GM18520 (cell line): ENCODE results near the gene CSF3R.

Experiments used
- ATAC-seq: cut with Tn5 transposase; IDR thresholded peaks from one replicate; pipeline ENCODE4 v1.9.1; 2021; ENCODE audit not compliant: unreplicated experiment

Gene CSF3R

GRCh38 chr1:36463463-36463802, 19.3 kb downstream of the CSF3R start:
- ATAC-seq = no peak

GRCh38 chr1:36458910-36459309, 23.8 kb downstream of the CSF3R start:
- ATAC-seq = no peak

- no peak for ATAC-seq
Measured at GRCh38 chr1:36457691-36458090, 25.0 kb downstream of the CSF3R start.

- ATAC-seq = no peak
Measured at GRCh38 chr1:36456391-36456928, 26.3 kb downstream of the CSF3R start.

- ATAC-seq = no peak
Measured at GRCh38 chr1:36455386-36455785, 27.3 kb downstream of the CSF3R start.

- ATAC-seq = no peak
Measured at GRCh38 chr1:36453600-36454388, 28.9 kb downstream of the CSF3R start.

- no peak for ATAC-seq
Measured at GRCh38 chr1:36453051-36453450, 29.7 kb downstream of the CSF3R start.

GRCh38 chr1:36450919-36451305, 31.8 kb downstream of the CSF3R start:
- no peak for ATAC-seq

GRCh38 chr1:36450270-36450918, 32.3 kb downstream of the CSF3R start, which contains the start of gene OSCP1:
TSS of gene OSCP1 (minus strand) at chr1:36450451. CDS start at chr1:36450369, 82 bp downstream.
- peak; percentile 95 for ATAC-seq

GRCh38 chr1:36448530-36449056, 34.1 kb downstream of the CSF3R start:
- no peak for ATAC-seq

GRCh38 chr1:36447450-36447849, 35.3 kb downstream of the CSF3R start:
- ATAC-seq = no peak

- no peak for ATAC-seq
Measured at GRCh38 chr1:36446746-36447145, 36.0 kb downstream of the CSF3R start.

GRCh38 chr1:36446271-36446670, 36.4 kb downstream of the CSF3R start:
- ATAC-seq = no peak

- no peak for ATAC-seq
Measured at GRCh38 chr1:36443297-36443696, 39.4 kb downstream of the CSF3R start.

- no peak for ATAC-seq
Measured at GRCh38 chr1:36442337-36442736, 40.4 kb downstream of the CSF3R start.

GRCh38 chr1:36440646-36441045, 42.1 kb downstream of the CSF3R start:
- ATAC-seq = no peak

GRCh38 chr1:36440044-36440443, 42.7 kb downstream of the CSF3R start:
- ATAC-seq = no peak

- ATAC-seq = no peak
Measured at GRCh38 chr1:36438715-36439114, 44.0 kb downstream of the CSF3R start.

- no peak for ATAC-seq
Measured at GRCh38 chr1:36436821-36437220, 45.9 kb downstream of the CSF3R start.

- no peak for ATAC-seq
Measured at GRCh38 chr1:36433102-36433501, 49.6 kb downstream of the CSF3R start.

GRCh38 chr1:36432616-36433015, 50.1 kb downstream of the CSF3R start:
- no peak for ATAC-seq

GRCh38 chr1:36425791-36426190, 56.9 kb downstream of the CSF3R start:
- ATAC-seq = no peak
